Measurements from ENCODE around the gene TALDO1.

DNA sequence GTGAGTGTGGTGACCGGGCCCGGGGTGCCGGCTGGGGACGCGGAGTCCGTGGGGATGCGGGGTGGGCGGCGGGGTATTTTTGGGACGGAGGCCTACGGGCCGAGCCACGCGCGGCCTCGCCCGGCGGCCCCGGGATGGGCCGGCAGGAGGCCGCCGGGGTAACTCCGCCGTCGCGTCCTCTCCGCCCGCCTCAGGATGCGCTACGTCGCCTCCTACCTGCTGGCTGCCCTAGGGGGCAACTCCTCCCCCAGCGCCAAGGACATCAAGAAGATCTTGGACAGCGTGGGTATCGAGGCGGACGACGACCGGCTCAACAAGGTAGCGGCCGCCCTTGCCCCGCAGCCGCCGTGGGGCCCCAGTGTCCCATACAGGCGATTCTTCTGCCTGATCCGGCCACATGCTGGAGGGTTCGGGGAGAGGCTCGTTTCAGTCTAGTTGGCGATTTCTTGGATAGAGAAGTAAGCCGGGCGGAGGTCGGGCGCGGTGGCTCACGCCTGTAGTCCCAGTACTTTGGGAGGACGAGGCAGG is 62.8 kb downstream of the TALDO1 start:
- TF ChIP-seq CEBPB (IDR thresholded peaks at IDR 0.05), result no peak
- TF ChIP-seq REST (IDR thresholded peaks at IDR 0.05; ENCODE audit: low read depth), result no peak
- TF ChIP-seq EGR1 (IDR thresholded peaks at IDR 0.05), result no peak
- no peak for TF ChIP-seq USF1 (IDR thresholded peaks at IDR 0.05)
- TF ChIP-seq, protein P1, sequence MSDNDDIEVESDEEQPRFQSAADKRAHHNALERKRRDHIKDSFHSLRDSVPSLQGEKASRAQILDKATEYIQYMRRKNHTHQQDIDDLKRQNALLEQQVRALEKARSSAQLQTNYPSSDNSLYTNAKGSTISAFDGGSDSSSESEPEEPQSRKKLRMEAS (IDR thresholded peaks at IDR 0.05), result no peak
- no peak for TF ChIP-seq NFIC (IDR thresholded peaks at IDR 0.05)
- no peak for TF ChIP-seq TAF1 (IDR thresholded peaks at IDR 0.05; ENCODE audit: low read depth)

All from Ishikawa (cell line).